NCI-H1694 (cell line): ENCODE data around the gene MAGI1.

Experiments used
- DNase-seq: peaks from one replicate; lab custom pipeline; 2025; lab: John Stamatoyannopoulos, UW

The MAGI1 gene

GRCh38 chr3:65971293-65972252 is 67.1 kb downstream of the MAGI1 start:
- no peak for DNase-seq

- DNase-seq = no peak
Observed at GRCh38 chr3:65968996-65969395, 69.7 kb downstream of the MAGI1 start.

GRCh38 chr3:65967451-65967850 is 71.3 kb downstream of the MAGI1 start:
- DNase-seq = peak; percentile 17

- no peak for DNase-seq
Observed at GRCh38 chr3:65964838-65965237, 73.9 kb downstream of the MAGI1 start.

GRCh38 chr3:65963787-65964677 is 74.7 kb downstream of the MAGI1 start:
- no peak for DNase-seq

GRCh38 chr3:65961733-65962132 is 77.0 kb downstream of the MAGI1 start:
- DNase-seq = no peak

- no peak for DNase-seq
Observed at GRCh38 chr3:65961128-65961527, 77.6 kb downstream of the MAGI1 start.

GRCh38 chr3:65960087-65960486 is 78.6 kb downstream of the MAGI1 start:
- no peak for DNase-seq

- DNase-seq = no peak
Observed at GRCh38 chr3:65958216-65958615, 80.5 kb downstream of the MAGI1 start.

GRCh38 chr3:65955792-65956477 is 82.8 kb downstream of the MAGI1 start:
- DNase-seq = no peak

GRCh38 chr3:65953881-65954733 is 84.6 kb downstream of the MAGI1 start:
- DNase-seq = no peak

- no peak for DNase-seq
Observed at GRCh38 chr3:65953301-65953812, 85.4 kb downstream of the MAGI1 start.

- no peak for DNase-seq
Observed at GRCh38 chr3:65952842-65953241, 85.9 kb downstream of the MAGI1 start.

GRCh38 chr3:65951836-65952505 is 86.7 kb downstream of the MAGI1 start:
- no peak for DNase-seq

- DNase-seq = no peak
Observed at GRCh38 chr3:65950340-65951326, 88.1 kb downstream of the MAGI1 start.

- no peak for DNase-seq
Observed at GRCh38 chr3:65948841-65949573, 89.7 kb downstream of the MAGI1 start.

- no peak for DNase-seq
Observed at GRCh38 chr3:65946438-65946837, 92.3 kb downstream of the MAGI1 start.

- DNase-seq = no peak
Observed at GRCh38 chr3:65945953-65946352, 92.8 kb downstream of the MAGI1 start.
